ENCODE data around the gene USP3.
A peak's percentile ranks its signal among the peaks of the same experiment; 100 is the strongest.

The USP3 gene

DNA sequence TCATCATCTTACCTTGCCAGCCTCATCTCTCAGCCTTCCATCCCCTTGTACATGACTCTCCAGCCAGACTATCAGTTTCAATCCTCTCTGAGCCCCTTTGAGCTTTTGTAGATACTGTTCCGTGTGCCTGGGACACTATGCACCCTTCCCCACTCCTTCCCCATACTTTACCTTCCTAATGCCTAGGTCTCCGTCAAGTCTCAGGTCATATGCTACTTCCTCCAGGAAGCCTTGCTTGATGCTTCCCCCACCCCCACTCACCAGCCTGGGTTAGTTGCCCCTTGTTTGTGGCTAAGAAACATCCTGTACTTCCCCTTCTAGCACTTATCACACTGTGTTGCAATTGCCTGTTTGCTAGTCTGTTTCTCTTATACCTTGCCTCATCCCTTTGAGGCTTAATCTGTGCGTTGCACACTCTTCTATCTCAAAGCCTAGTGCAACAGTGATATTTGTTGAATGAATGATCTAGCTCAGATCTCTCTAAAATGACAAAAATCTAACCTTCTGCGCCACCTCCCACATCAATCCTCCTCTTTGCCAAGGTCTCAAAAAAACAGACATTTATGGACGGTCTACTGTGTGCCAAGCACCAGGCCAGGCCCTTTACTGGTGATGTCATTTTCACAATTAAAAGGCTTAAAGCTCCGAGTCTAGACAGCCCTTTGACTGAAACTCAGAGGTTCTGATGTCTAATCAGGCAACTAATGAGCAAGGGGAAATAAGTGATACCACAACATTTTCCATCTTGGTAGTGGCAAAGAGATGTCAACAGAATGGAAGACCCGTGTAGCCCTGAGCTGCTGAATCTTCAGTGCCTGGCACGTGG is 6.5 kb upstream of the USP3 start:
- no peaks in the 10 kb centered on the region for H3K79me2 ChIP-seq (ENCODE audit: low read length)
- no peaks in the 10 kb centered on the region for H3K9me3 ChIP-seq (replicated peaks; ENCODE audit: insufficient read depth, low read length)
- peaks cover 38% of the 10 kb centered on the region for H3K4me1 ChIP-seq (ENCODE audit: low read length)
- peaks cover 14% of the 10 kb centered on the region for H3F3A ChIP-seq (ENCODE audit: insufficient read depth, low read length)
- no peaks in the 10 kb centered on the region for H3K9me2 ChIP-seq (replicated peaks; ENCODE audit: insufficient read depth, low read length)
- TF ChIP-seq EZH2 (optimal IDR thresholded peaks at IDR 0.05; ENCODE audit: low read depth, low read length) (no peak), EZH2phosphoT487 (IDR thresholded peaks at IDR 0.05; ENCODE audit: low read length) (no peak)
- TF ChIP-seq, protein P1, sequence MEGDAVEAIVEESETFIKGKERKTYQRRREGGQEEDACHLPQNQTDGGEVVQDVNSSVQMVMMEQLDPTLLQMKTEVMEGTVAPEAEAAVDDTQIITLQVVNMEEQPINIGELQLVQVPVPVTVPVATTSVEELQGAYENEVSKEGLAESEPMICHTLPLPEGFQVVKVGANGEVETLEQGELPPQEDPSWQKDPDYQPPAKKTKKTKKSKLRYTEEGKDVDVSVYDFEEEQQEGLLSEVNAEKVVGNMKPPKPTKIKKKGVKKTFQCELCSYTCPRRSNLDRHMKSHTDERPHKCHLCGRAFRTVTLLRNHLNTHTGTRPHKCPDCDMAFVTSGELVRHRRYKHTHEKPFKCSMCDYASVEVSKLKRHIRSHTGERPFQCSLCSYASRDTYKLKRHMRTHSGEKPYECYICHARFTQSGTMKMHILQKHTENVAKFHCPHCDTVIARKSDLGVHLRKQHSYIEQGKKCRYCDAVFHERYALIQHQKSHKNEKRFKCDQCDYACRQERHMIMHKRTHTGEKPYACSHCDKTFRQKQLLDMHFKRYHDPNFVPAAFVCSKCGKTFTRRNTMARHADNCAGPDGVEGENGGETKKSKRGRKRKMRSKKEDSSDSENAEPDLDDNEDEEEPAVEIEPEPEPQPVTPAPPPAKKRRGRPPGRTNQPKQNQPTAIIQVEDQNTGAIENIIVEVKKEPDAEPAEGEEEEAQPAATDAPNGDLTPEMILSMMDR (IDR thresholded peaks at IDR 0.05; ENCODE audit: low read length) = no peak
- no peaks in the 10 kb centered on the region for H3K27me3 ChIP-seq (replicated peaks; ENCODE audit: insufficient read depth, low read length)
- no peaks in the 10 kb centered on the region for H3K36me3 ChIP-seq (replicated peaks; ENCODE audit: insufficient read depth, low read length)
- no peaks in the 10 kb centered on the region for H4K20me1 ChIP-seq (ENCODE audit: insufficient read depth, low read length)
- no peak for DNase-seq
- H3K9ac ChIP-seq (ENCODE audit: low read length) = no peak overlapping the region
- no peak overlapping the region for H3K27ac ChIP-seq (ENCODE audit: low read length)
- H2AFZ ChIP-seq (ENCODE audit: low read length) = no peak overlapping the region
- no peak overlapping the region for H3K4me2 ChIP-seq (ENCODE audit: low read depth, low read length)
- H3K4me3 ChIP-seq (ENCODE audit: low read length) = no peak overlapping the region

DNA sequence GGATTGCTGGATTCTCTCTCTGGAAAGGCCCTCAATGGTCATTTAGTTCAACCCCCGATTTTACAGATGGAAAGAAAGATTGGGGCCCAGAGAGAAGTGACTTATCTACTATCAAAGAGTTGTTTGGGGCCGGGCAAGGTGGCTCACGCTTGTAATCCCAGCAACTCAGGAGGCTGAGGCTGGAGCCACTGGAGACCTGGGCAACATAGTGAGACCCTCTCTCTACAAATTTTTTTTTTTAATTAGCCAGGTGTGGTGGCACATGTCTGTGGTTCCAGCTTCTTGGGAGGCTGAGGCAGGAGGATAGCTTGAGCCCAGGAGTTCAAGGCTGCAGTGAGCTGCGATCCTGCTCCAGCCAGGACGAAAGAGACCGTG is 5.2 kb upstream of the USP3 start:
- no peak for DNase-seq
- Histone ChIP-seq H3K9me3 (replicated peaks; ENCODE audit: insufficient read depth, low read length) (no peaks in the 10 kb centered on the region), H3K4me1 (ENCODE audit: low read length) (peaks cover 40% of the 10 kb centered on the region), H3K4me2 (ENCODE audit: low read depth, low read length) (peak overlapping the region; percentile 2; the same call in 1 of the 2 replicates), H4K20me1 (ENCODE audit: insufficient read depth, low read length) (no peaks in the 10 kb centered on the region), H3K36me3 (replicated peaks; ENCODE audit: insufficient read depth, low read length) (no peaks in the 10 kb centered on the region), H3K9ac (ENCODE audit: low read length) (no peak overlapping the region), H3K27me3 (replicated peaks; ENCODE audit: insufficient read depth, low read length) (no peaks in the 10 kb centered on the region), H3F3A (ENCODE audit: insufficient read depth, low read length) (peaks cover 25% of the 10 kb centered on the region), H3K9me2 (replicated peaks; ENCODE audit: insufficient read depth, low read length) (no peaks in the 10 kb centered on the region), H2AFZ (ENCODE audit: low read length) (no peak overlapping the region), H3K27ac (ENCODE audit: low read length) (no peak overlapping the region), H3K79me2 (ENCODE audit: low read length) (no peaks in the 10 kb centered on the region), H3K4me3 (ENCODE audit: low read length) (no peak overlapping the region)
- TF ChIP-seq EZH2 (optimal IDR thresholded peaks at IDR 0.05; ENCODE audit: low read depth, low read length) (no peak), EZH2phosphoT487 (IDR thresholded peaks at IDR 0.05; ENCODE audit: low read length) (no peak)
- TF ChIP-seq, protein P1 (IDR thresholded peaks at IDR 0.05; ENCODE audit: low read length) = no peak

DNA sequence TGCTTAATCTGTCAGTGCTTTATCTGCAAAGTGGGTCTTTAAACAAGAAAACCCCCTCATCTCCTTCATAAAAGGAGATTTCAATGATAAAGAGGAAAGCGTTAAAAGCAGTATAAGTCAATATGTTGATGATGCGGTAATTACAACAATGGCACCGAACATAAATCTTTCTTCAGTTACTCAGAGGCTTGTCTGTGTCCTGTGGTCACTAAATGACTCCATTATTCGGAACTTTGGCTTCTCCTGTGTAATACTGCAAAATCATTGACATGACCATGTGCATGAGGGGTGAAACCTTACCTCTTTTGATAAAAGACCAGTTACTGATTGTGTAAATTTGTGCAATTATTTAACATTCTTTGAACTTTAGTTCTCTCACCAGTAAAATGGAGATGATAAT is 4.8 kb upstream of the USP3 start:
- H3K27ac ChIP-seq (ENCODE audit: low read length) = no peak overlapping the region
- H3K9me3 ChIP-seq (replicated peaks; ENCODE audit: insufficient read depth, low read length) = no peaks in the 10 kb centered on the region
- no peaks in the 10 kb centered on the region for H3K36me3 ChIP-seq (replicated peaks; ENCODE audit: insufficient read depth, low read length)
- H3K27me3 ChIP-seq (replicated peaks; ENCODE audit: insufficient read depth, low read length) = no peaks in the 10 kb centered on the region
- no peaks in the 10 kb centered on the region for H3K9me2 ChIP-seq (replicated peaks; ENCODE audit: insufficient read depth, low read length)
- no peak overlapping the region for H3K4me2 ChIP-seq (ENCODE audit: low read depth, low read length)
- H2AFZ ChIP-seq (ENCODE audit: low read length) = no peak overlapping the region
- no peak overlapping the region for H3K9ac ChIP-seq (ENCODE audit: low read length)
- peaks cover 40% of the 10 kb centered on the region for H3K4me1 ChIP-seq (ENCODE audit: low read length)
- no peak overlapping the region for H3K4me3 ChIP-seq (ENCODE audit: low read length)
- H3F3A ChIP-seq (ENCODE audit: insufficient read depth, low read length) = peaks cover 25% of the 10 kb centered on the region
- H3K79me2 ChIP-seq (ENCODE audit: low read length) = no peaks in the 10 kb centered on the region
- H4K20me1 ChIP-seq (ENCODE audit: insufficient read depth, low read length) = no peaks in the 10 kb centered on the region
- TF ChIP-seq, protein P1 (IDR thresholded peaks at IDR 0.05; ENCODE audit: low read length) = no peak
- TF ChIP-seq EZH2 (optimal IDR thresholded peaks at IDR 0.05; ENCODE audit: low read depth, low read length) = no peak
- DNase-seq = no peak

Measured in MM.1S (cell line).